Fibroblast of mammary gland (primary cell): ENCODE results near the gene DSTN.

Source experiments
- DNase-seq: peaks from one replicate; pipeline ENCODE4 v3.0.0-alpha.2; 2010; ENCODE audit warnings: low read depth
- H3K4me3 ChIP-seq: 2 replicates; pipeline ENCODE4 v1.5.1; 2011; ENCODE audit warnings: low read depth, mild to moderate bottlenecking, low read length, moderate library complexity; ENCODE audit not compliant: control insufficient read depth
- TF ChIP-seq, protein P1 (sequence below): conservative IDR thresholded peaks from 2 replicates; pipeline ENCODE4 v1.5.1; 2011; ENCODE audit warnings: low read depth, low read length, inconsistent platforms; ENCODE audit not compliant: control insufficient read depth, insufficient read depth

The DSTN gene

DNA sequence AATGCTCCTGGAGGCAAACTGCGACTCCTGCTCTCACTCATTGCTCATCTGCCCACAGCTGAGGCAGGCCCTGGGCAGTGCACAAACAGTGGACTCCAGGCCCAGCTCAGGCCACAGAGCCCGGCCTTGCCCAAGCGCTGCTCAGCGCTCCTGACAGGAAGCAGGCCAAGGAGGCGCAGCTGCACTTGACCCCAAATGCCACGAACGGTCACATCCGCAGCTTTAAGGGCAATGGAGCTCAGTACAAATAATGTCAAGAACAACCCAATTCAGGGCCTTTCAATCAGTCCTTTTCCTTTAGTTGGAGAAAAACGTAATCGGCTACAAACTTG lies 78.4 kb downstream of the DSTN start:
- no peak overlapping the region for H3K4me3 ChIP-seq
- TF ChIP-seq, protein P1, sequence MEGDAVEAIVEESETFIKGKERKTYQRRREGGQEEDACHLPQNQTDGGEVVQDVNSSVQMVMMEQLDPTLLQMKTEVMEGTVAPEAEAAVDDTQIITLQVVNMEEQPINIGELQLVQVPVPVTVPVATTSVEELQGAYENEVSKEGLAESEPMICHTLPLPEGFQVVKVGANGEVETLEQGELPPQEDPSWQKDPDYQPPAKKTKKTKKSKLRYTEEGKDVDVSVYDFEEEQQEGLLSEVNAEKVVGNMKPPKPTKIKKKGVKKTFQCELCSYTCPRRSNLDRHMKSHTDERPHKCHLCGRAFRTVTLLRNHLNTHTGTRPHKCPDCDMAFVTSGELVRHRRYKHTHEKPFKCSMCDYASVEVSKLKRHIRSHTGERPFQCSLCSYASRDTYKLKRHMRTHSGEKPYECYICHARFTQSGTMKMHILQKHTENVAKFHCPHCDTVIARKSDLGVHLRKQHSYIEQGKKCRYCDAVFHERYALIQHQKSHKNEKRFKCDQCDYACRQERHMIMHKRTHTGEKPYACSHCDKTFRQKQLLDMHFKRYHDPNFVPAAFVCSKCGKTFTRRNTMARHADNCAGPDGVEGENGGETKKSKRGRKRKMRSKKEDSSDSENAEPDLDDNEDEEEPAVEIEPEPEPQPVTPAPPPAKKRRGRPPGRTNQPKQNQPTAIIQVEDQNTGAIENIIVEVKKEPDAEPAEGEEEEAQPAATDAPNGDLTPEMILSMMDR = no peak
- DNase-seq = peak; percentile 45

DNA sequence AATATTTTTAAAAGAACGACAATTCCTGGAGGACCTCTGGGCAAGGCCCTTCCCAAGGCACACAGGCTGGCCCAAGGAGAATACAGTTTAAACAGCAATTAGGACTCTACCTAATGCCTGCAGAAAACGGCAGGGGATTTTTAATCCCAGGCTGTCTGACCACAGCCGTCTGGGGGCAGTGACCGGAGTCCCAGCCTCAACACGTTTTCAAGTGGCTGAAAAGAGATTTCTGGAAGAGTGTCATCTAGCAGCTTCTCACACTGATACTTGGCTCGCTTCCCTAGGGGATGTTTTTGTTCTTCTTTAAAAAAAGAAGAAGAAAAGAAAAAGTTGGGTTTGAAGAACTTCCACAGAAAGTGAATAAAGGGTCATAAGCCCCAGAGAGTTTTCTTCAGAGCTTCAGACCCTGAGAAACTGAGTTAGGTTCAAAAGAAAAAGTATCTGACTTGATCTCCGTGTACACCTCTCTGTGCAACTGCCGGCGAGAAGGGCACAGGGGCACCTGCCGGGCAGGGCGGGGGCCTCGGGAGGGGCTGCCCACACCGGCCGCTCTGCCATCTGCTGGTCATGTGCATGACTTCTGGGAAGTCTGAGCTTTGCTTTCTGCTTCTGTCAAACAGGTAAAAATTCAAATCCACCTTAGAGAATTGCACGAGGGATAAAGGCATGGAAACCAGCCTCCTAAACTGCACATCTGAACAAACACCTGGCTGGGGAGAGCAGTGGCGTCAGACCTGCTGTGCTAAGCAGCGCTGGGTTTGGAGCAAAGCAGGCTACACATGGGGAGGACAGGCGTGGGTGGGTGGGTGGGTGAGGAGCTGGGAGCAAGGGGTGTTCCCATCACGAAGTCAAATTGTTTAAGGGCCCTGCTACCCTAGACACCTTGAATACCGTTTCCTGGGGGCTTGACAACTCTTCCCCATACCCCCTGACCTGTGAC lies 79.2 kb downstream of the DSTN start:
- no peak for DNase-seq
- TF ChIP-seq, protein P1 = peak; percentile 19
- no peak overlapping the region for H3K4me3 ChIP-seq

GRCh38 chr20:17650301-17651128 lies 80.6 kb downstream of the DSTN start:
- no peak overlapping the region for H3K4me3 ChIP-seq
- DNase-seq = no peak
- TF ChIP-seq, protein P1 = no peak

DNA sequence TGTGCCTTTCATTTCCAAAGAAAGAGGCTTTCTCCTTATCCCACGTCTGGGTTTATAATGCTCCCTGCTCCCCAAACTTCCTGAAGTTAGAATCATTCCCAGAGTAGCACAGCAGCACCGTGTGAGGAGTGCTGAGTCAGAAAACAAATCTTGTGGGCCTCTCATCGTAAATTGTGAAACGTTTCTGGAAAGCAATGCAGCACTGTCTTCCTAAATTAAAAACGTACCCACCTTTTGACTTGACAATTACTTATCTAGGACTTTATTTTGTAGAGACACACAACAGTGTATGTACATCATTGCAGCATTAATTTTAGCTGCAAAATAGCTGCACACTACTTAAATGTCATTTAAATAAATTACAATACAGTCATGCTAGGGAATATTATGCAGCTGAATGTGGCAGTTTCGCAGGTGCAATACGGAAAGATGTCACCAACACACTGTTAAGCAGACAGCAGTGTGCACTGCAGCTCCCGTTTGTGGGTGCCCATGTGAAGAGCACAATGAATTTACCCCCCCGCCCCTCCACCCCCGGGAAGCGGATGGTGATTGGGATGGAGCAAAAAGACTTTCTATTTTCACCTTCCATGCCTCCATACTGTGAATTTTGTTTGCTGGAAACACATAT lies 81.4 kb downstream of the DSTN start:
- no peak overlapping the region for H3K4me3 ChIP-seq
- TF ChIP-seq, protein P1 = no peak
- peak; percentile 78 for DNase-seq

- H3K4me3 ChIP-seq = no peak overlapping the region
- TF ChIP-seq, protein P1 = no peak
- no peak for DNase-seq
Measured at GRCh38 chr20:17651760-17652388, 82.0 kb downstream of the DSTN start.

GRCh38 chr20:17652411-17652810 lies 82.5 kb downstream of the DSTN start:
- no peak for DNase-seq
- TF ChIP-seq, protein P1 = no peak
- no peak overlapping the region for H3K4me3 ChIP-seq
